Measurements from ENCODE around the gene BPIFB2. TPM values are rescaled to one million over a fixed set of nuclear protein-coding genes. Genes with fewer than 3 reads are reported as not detected.

Gene BPIFB2
- total and polyA plus RNA-seq, 10 of the 15 experiments (the other 5 are each of a cell fraction or from before 2014, with no cell fraction given) = not detected

DNA sequence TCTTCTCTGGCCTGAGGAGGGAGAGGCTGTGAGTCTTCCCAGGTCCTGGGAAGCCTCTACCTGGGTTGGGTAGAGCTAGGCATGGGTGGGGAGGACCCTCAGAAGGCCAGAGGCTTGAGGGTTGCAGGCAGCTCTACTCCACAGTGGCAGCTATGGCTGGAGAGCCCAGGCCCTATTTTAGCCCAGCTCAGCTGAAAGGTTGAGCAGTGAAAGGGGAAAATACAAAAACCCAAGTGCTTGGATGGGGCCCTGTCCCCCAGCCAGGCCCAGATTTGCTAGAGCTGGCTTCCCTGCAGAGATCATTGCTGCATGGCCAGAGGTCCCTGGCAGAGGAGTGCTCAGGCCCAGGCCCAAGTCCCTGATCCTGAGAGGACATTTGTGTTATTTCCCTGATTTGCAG lies 48.9 kb upstream of the BPIFB2 start:
- intact Hi-C loops (cut with micrococcal nuclease; ENCODE audit: unreplicated experiment) = no loop called here
- H3K27me3 ChIP-seq (replicated peaks in 1 of 2; ENCODE audit: control insufficient read depth in 2 of 2, insufficient read depth in 2 of 2, low read length in 1 of 2) = no peaks in the 10 kb centered on the region
- DNase-seq (ENCODE audit: low read depth, low spot score) (no peak), ATAC-seq (no peak), FAIRE-seq (no peak)
- H3K9me3 ChIP-seq (replicated peaks; ENCODE audit: control insufficient read depth, insufficient read depth, low read length) = no peaks in the 10 kb centered on the region; the same call in 2 of the 3 replicates
- H2AFZ ChIP-seq (ENCODE audit: control insufficient read depth, low read depth, low read length) = no peak overlapping the region
- H3K36me3 ChIP-seq (ENCODE audit: control insufficient read depth in 2 of 2, insufficient read depth in 2 of 2, low read length in 1 of 2) = no peaks in the 10 kb centered on the region
- RAD21 ChIA-PET (ENCODE audit: unreplicated experiment) = no interaction called here
- no peaks in the 10 kb centered on the region for H4K20me1 ChIP-seq (ENCODE audit: control insufficient read depth, insufficient read depth)
- TF ChIP-seq KDM1A (IDR thresholded peaks at IDR 0.05; ENCODE audit: borderline replicate concordance) = no peak
- TF ChIP-seq, protein P1, sequence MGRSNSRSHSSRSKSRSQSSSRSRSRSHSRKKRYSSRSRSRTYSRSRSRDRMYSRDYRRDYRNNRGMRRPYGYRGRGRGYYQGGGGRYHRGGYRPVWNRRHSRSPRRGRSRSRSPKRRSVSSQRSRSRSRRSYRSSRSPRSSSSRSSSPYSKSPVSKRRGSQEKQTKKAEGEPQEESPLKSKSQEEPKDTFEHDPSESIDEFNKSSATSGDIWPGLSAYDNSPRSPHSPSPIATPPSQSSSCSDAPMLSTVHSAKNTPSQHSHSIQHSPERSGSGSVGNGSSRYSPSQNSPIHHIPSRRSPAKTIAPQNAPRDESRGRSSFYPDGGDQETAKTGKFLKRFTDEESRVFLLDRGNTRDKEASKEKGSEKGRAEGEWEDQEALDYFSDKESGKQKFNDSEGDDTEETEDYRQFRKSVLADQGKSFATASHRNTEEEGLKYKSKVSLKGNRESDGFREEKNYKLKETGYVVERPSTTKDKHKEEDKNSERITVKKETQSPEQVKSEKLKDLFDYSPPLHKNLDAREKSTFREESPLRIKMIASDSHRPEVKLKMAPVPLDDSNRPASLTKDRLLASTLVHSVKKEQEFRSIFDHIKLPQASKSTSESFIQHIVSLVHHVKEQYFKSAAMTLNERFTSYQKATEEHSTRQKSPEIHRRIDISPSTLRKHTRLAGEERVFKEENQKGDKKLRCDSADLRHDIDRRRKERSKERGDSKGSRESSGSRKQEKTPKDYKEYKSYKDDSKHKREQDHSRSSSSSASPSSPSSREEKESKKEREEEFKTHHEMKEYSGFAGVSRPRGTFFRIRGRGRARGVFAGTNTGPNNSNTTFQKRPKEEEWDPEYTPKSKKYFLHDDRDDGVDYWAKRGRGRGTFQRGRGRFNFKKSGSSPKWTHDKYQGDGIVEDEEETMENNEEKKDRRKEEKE (IDR thresholded peaks at IDR 0.05) = no peak
- TF ChIP-seq SUZ12 (IDR thresholded peaks at IDR 0.05; ENCODE audit: unreplicated experiment) = no peak
- no peak for TF ChIP-seq SMAD5 (IDR thresholded peaks at IDR 0.05; ENCODE audit: low read depth)
- TF ChIP-seq RFX5 (IDR thresholded peaks at IDR 0.05; ENCODE audit: low read depth, low read length) = no peak
- TF ChIP-seq, protein P2, sequence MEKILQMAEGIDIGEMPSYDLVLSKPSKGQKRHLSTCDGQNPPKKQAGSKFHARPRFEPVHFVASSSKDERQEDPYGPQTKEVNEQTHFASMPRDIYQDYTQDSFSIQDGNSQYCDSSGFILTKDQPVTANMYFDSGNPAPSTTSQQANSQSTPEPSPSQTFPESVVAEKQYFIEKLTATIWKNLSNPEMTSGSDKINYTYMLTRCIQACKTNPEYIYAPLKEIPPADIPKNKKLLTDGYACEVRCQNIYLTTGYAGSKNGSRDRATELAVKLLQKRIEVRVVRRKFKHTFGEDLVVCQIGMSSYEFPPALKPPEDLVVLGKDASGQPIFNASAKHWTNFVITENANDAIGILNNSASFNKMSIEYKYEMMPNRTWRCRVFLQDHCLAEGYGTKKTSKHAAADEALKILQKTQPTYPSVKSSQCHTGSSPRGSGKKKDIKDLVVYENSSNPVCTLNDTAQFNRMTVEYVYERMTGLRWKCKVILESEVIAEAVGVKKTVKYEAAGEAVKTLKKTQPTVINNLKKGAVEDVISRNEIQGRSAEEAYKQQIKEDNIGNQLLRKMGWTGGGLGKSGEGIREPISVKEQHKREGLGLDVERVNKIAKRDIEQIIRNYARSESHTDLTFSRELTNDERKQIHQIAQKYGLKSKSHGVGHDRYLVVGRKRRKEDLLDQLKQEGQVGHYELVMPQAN (conservative IDR thresholded peaks at IDR 0.05) = no peak
- TF ChIP-seq NRF1 (conservative IDR thresholded peaks at IDR 0.05; ENCODE audit: low read depth, low read length) = no peak
- no peak for TF ChIP-seq GABPA (IDR thresholded peaks at IDR 0.05; ENCODE audit: low read depth)
- TF ChIP-seq, protein P3, sequence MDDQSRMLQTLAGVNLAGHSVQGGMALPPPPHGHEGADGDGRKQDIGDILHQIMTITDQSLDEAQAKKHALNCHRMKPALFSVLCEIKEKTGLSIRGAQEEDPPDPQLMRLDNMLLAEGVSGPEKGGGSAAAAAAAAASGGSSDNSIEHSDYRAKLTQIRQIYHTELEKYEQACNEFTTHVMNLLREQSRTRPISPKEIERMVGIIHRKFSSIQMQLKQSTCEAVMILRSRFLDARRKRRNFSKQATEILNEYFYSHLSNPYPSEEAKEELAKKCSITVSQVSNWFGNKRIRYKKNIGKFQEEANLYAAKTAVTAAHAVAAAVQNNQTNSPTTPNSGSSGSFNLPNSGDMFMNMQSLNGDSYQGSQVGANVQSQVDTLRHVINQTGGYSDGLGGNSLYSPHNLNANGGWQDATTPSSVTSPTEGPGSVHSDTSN (IDR thresholded peaks at IDR 0.05; ENCODE audit: insufficient replicate concordance, low read depth, low read length) = no peak
- no peak for TF ChIP-seq NFXL1 (IDR thresholded peaks at IDR 0.05; ENCODE audit: borderline replicate concordance)
- TF ChIP-seq ZNF384 (IDR thresholded peaks at IDR 0.05; ENCODE audit: borderline replicate concordance, low read depth, low read length) = no peak
- TF ChIP-seq CBFB (IDR thresholded peaks at IDR 0.05; ENCODE audit: low read depth) = no peak
- no peak for TF ChIP-seq STAT3 (IDR thresholded peaks at IDR 0.05; ENCODE audit: low read depth, low read length)
- TF ChIP-seq MTA2 (IDR thresholded peaks at IDR 0.05; ENCODE audit: low read depth) = no peak
- no peak for TF ChIP-seq BCL11A (IDR thresholded peaks at IDR 0.05; ENCODE audit: low read depth, low read length)
- TF ChIP-seq MAX (IDR thresholded peaks at IDR 0.05; ENCODE audit: low read depth, low read length) = no peak
- no peak for TF ChIP-seq SIN3A (IDR thresholded peaks at IDR 0.05; ENCODE audit: low read depth, low read length)
- TF ChIP-seq ETV6 (conservative IDR thresholded peaks at IDR 0.05 in 1 of 2, IDR thresholded peaks at IDR 0.05 in 1 of 2; ENCODE audit: borderline replicate concordance in 1 of 2, low read depth in 1 of 2) = no peak
- CTCF ChIA-PET = no interaction called here
- H3K9ac ChIP-seq (ENCODE audit: control insufficient read depth, insufficient read depth, low read length) = no peak overlapping the region
- no peak overlapping the region for H3K27ac ChIP-seq (ENCODE audit: control insufficient read depth, insufficient read depth)
- H3K4me2 ChIP-seq (ENCODE audit: control insufficient read depth, insufficient read depth) = no peak overlapping the region
- in situ Hi-C loops (cut with MboI) = no loop called here
- H3K4me3 ChIP-seq = no peak overlapping the region
- POLR2A ChIA-PET = no interaction called here
- SMC1A ChIA-PET (ENCODE audit: uncharacterized antibody, unreplicated experiment) = no interaction called here
- no TSS peak for BruUV-seq (replicated peaks)
- H3K4me1 ChIP-seq (ENCODE audit: control insufficient read depth, insufficient read depth, low read length) = no peaks in the 10 kb centered on the region
- no peaks in the 10 kb centered on the region for H3K79me2 ChIP-seq (ENCODE audit: control insufficient read depth, insufficient read depth, low read length)

All from GM12878 (cell line).